Kidney epithelial cell (primary cell): ENCODE measurements around the gene SDR42E1. TPM values are rescaled to one million over a fixed set of nuclear protein-coding genes. Genes with fewer than 3 reads are reported as not detected.

ENCODE experiments used
- DNase-seq: peaks from one replicate; pipeline ENCODE4 v3.0.0-alpha.2; 2010; ENCODE audit warnings: low read depth
- H3K27me3 ChIP-seq: 2 replicates; pipeline ENCODE4 v1.6.0; 2011; ENCODE audit warnings: low read length; ENCODE audit not compliant: control insufficient read depth, insufficient read depth
- H3K36me3 ChIP-seq: 2 replicates; pipeline ENCODE4 v1.5.1; 2011; ENCODE audit warnings: low read length; ENCODE audit not compliant: control insufficient read depth, insufficient read depth
- H3K4me3 ChIP-seq: 2 replicates; pipeline ENCODE4 v1.5.1; 2011; ENCODE audit warnings: low read depth, mild to moderate bottlenecking, control low read depth, low read length
- total RNA-seq: library from RNA; depleted of rRNA; stranded (reverse); fragments of >200 nt; gene quantifications from 2 replicates; pipeline ENCODE4 v1.2.3, GENCODE V29; 2015
- TF ChIP-seq, protein P1 (sequence below): IDR thresholded peaks from 2 replicates; pipeline ENCODE4 v1.5.1; 2011; ENCODE audit warnings: mild to moderate bottlenecking, moderate library complexity, low read length, control low read depth, inconsistent platforms; ENCODE audit not compliant: insufficient read depth, poor library complexity, severe bottlenecking

The SDR42E1 gene
- total RNA-seq, 1 donor from 2014 or later, result 9.5 TPM

DNA sequence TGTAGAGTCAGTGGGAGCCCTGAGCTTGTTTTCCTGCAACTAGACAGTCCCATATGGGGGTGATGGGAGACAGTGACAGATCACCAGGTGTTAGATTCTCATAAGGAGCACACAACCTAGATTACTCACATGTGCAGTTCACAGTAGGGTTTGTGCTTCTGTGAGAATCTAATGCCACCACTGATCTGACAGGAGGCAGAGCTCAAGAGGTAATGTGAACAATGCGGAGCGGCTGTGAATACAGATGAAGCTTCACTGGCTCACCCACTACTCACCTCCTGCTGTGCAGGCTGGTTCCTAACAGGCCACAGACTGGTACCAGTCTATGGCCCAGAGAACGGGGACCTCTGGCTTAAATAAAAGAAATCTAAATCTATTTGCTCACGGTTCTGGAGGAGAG is 13.6 kb upstream of the SDR42E1 start:
- DNase-seq, result no peak
- TF ChIP-seq, protein P1, sequence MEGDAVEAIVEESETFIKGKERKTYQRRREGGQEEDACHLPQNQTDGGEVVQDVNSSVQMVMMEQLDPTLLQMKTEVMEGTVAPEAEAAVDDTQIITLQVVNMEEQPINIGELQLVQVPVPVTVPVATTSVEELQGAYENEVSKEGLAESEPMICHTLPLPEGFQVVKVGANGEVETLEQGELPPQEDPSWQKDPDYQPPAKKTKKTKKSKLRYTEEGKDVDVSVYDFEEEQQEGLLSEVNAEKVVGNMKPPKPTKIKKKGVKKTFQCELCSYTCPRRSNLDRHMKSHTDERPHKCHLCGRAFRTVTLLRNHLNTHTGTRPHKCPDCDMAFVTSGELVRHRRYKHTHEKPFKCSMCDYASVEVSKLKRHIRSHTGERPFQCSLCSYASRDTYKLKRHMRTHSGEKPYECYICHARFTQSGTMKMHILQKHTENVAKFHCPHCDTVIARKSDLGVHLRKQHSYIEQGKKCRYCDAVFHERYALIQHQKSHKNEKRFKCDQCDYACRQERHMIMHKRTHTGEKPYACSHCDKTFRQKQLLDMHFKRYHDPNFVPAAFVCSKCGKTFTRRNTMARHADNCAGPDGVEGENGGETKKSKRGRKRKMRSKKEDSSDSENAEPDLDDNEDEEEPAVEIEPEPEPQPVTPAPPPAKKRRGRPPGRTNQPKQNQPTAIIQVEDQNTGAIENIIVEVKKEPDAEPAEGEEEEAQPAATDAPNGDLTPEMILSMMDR, result no peak
- Histone ChIP-seq H3K4me3 (no peak overlapping the region), H3K27me3 (peaks cover 2% of the 10 kb centered on the region), H3K36me3 (no peaks in the 10 kb centered on the region)

- TF ChIP-seq, protein P1, result no peak
- DNase-seq, result no peak
- peaks cover 2% of the 10 kb centered on the region for H3K27me3 ChIP-seq
- H3K36me3 ChIP-seq, result no peaks in the 10 kb centered on the region
- H3K4me3 ChIP-seq, result no peak overlapping the region
Observed at GRCh38 chr16:82024316-82024715, 13.0 kb upstream of the SDR42E1 start.

GRCh38 chr16:82023206-82023605 is 11.9 kb upstream of the SDR42E1 start:
- H3K36me3 ChIP-seq, result no peaks in the 10 kb centered on the region
- TF ChIP-seq, protein P1, result no peak
- DNase-seq, result no peak
- no peak overlapping the region for H3K4me3 ChIP-seq
- peaks cover 2% of the 10 kb centered on the region for H3K27me3 ChIP-seq

GRCh38 chr16:82020051-82020450 is 8.8 kb upstream of the SDR42E1 start:
- Histone ChIP-seq H3K4me3 (no peak overlapping the region), H3K27me3 (peaks cover 2% of the 10 kb centered on the region), H3K36me3 (no peaks in the 10 kb centered on the region)
- TF ChIP-seq, protein P1, result no peak
- DNase-seq, result no peak

GRCh38 chr16:82019535-82019934 is 8.3 kb upstream of the SDR42E1 start:
- TF ChIP-seq, protein P1, result no peak
- no peak overlapping the region for H3K4me3 ChIP-seq
- H3K36me3 ChIP-seq, result no peaks in the 10 kb centered on the region
- DNase-seq, result no peak
- peaks cover 2% of the 10 kb centered on the region for H3K27me3 ChIP-seq

DNA sequence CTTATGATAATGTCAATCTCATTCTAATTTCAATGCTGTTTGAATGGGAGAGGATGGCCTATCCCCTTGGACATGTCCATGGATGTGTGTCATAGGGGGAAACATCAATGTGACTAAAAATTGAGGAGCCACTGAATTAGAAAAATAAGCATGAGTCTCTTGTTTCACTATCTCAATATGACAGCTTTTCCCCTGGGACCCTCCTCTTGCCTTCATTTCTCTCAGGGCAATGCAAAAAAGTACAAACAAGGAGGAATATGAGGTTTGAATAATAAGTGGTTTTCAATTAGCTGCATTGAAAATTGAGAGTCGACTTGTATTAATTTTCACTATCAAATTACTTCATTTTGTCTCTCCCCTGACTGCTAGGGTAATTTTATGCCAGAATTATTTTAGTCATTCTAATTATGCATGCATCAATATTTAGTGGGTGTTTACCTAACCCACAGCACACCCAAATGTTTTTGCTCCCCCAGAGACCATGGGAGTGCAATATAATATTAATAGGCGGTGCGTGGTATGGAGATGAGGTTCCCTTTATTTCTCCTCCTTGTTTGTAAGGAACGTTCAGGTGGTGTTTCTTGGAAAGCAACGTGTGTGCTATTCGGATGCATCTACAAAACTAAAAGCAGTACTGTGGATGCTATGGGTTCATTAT is 6.8 kb upstream of the SDR42E1 start:
- DNase-seq, result no peak
- Histone ChIP-seq H3K4me3 (no peak overlapping the region), H3K27me3 (no peaks in the 10 kb centered on the region), H3K36me3 (no peaks in the 10 kb centered on the region)
- TF ChIP-seq, protein P1, result no peak
